Panc1 (cell line): ENCODE results near the gene SLCO4A1. TPM values are rescaled to one million over a fixed set of nuclear protein-coding genes. Genes with fewer than 3 reads are reported as not detected.
A peak's percentile ranks its signal among the peaks of the same experiment; 100 is the strongest.

ENCODE experiments used
- ATAC-seq: fragments of 200-7000 bp; cut with Tn5 transposase; 2 replicates; pipeline ENCODE4 v1.9.1; 2020; ENCODE audit warnings: mild to moderate bottlenecking, moderate library complexity
- BruUV-seq: library from RNA; stranded (reverse); fragments of 400-500 nt; replicated peaks from 2 replicates; lab custom pipeline; 2021; lab: Mats Ljungman, UMichigan
- CTCF ChIA-PET: fragments of 300-600 bp; sonication (Branson Sonifier 250); formaldehyde crosslinking; loops from one replicate; lab custom pipeline; 2022; ENCODE audit warnings: antibody characterized with exemption; lab: Charles Lee
- POLR2A ChIA-PET: fragments of 300-600 bp; sonication (Branson Sonifier 250); formaldehyde crosslinking; loops from one replicate; lab custom pipeline; 2022; ENCODE audit warnings: antibody characterized with exemption; lab: Charles Lee
- DNase-seq: peaks from one replicate; pipeline ENCODE4 v3.0.0-alpha.2; 2010; ENCODE audit warnings: low read depth, low spot score
- H3K27ac ChIP-seq: 2 replicates; pipeline ENCODE4 v1.5.1; 2011; ENCODE audit warnings: mild to moderate bottlenecking, low read length, inconsistent platforms
- H3K27me3 ChIP-seq: fragments of 200-500 bp; sonication (Bioruptor generic); 2 replicates; pipeline ENCODE4 v1.6.0; 2014; ENCODE audit warnings: low read length, inconsistent platforms; ENCODE audit not compliant: control insufficient read depth, insufficient read depth
- H3K36me3 ChIP-seq: fragments of 200-500 bp; sonication (Bioruptor generic); 2 replicates; pipeline ENCODE4 v1.5.1; 2014; ENCODE audit warnings: inconsistent platforms, mild to moderate bottlenecking, low read length, moderate library complexity; ENCODE audit not compliant: control insufficient read depth, insufficient read depth
- H3K4me1 ChIP-seq: 2 replicates; pipeline ENCODE4 v1.5.1; 2011; ENCODE audit warnings: inconsistent platforms, mild to moderate bottlenecking, low read length, moderate library complexity; ENCODE audit not compliant: control insufficient read depth, insufficient read depth
- H3K4me3 ChIP-seq, 2 experiments: 2 replicates each; pipeline ENCODE4 v1.5.1; 2011 to 2012; ENCODE audit warnings: low read depth in 2 of 2, low read length in 2 of 2, mild to moderate bottlenecking in 2 of 2, inconsistent platforms in 1 of 2, moderate library complexity in 1 of 2
- H3K9me3 ChIP-seq: fragments of 200-500 bp; sonication (Bioruptor generic); 2 replicates; pipeline ENCODE4 v1.5.1; 2014; ENCODE audit warnings: low read depth, mild to moderate bottlenecking, inconsistent platforms, low read length, moderate library complexity; ENCODE audit not compliant: control insufficient read depth, insufficient read depth
- CTCF ChIP-seq: fragments of 450-650 bp; IDR thresholded peaks from 2 replicates; pipeline ENCODE4 v1.5.1; 2017; ENCODE audit warnings: mild to moderate bottlenecking
- POLR2AphosphoS5 ChIP-seq: IDR thresholded peaks from 2 replicates; pipeline ENCODE4 v1.6.1; 2012; ENCODE audit warnings: mild to moderate bottlenecking, low read depth, low read length, moderate library complexity
- REST ChIP-seq, 2 experiments: IDR thresholded peaks; 2 replicates each; pipeline ENCODE4 v1.6.1; 2011 to 2012; ENCODE audit warnings: low read depth in 2 of 2, control low read depth in 1 of 2, low read length in 1 of 2, mild to moderate bottlenecking in 1 of 2, moderate library complexity in 1 of 2; ENCODE audit not compliant: insufficient read depth in 1 of 2
- SIN3A ChIP-seq: IDR thresholded peaks from 2 replicates; pipeline ENCODE4 v1.6.1; 2012; ENCODE audit warnings: low read depth, mild to moderate bottlenecking, low read length, moderate library complexity, borderline replicate concordance; ENCODE audit not compliant: insufficient read depth
- TCF7L2 ChIP-seq: IDR thresholded peaks from 2 replicates; pipeline ENCODE4 v1.6.1; 2011; ENCODE audit warnings: mild to moderate bottlenecking, low read depth, low read length, inconsistent platforms
- in situ Hi-C: cut with HindIII; loops from 2 replicates; pipeline ENCODE4 v1.10.0; 2016; ENCODE audit warnings: low sequenced_read_pairs, low pct_unique_long_range_greater_than_20kb
- intact Hi-C: fragments of 100-400 bp; cut with micrococcal nuclease; formaldehyde crosslinking; loops from one replicate; pipeline ENCODE4 v1.10.0; 2022; ENCODE audit not compliant: unreplicated experiment
- total RNA-seq: library from RNA; stranded (reverse); gene quantifications from one replicate; pipeline ENCODE4 v1.2.1, GENCODE V29; 2021; ENCODE audit not compliant: unreplicated experiment

SLCO4A1 gene
- total RNA-seq, 1 experiment from 2014 or later: 167 TPM

GRCh38 chr20:62649140-62649539, 6.8 kb downstream of the SLCO4A1 start:
- no peaks in the 10 kb centered on the region for H3K9me3 ChIP-seq
- POLR2A ChIA-PET: no interaction called here
- no peaks in the 10 kb centered on the region; the same call in none of the 2 replicates for H3K36me3 ChIP-seq
- no peak for ATAC-seq
- CTCF ChIA-PET: interaction anchor here (0.6 kb wide), 1 partner anchor 145 kb away, joined by 3 read pairs; no protein-coding TSS in a partner anchor
- H3K27ac ChIP-seq: peak overlapping the region; percentile 96
- H3K27me3 ChIP-seq: no peaks in the 10 kb centered on the region
- no peak for DNase-seq
- H3K4me3 ChIP-seq: no peak overlapping the region
- BruUV-seq: no TSS peak
- TF ChIP-seq SIN3A (no peak), REST (IDR thresholded peaks at IDR 0.05; ENCODE audit: insufficient read depth in 1 of 2, low read depth in 2 of 2, low read length in 1 of 2) (no peak), TCF7L2 (no peak), CTCF (no peak), POLR2AphosphoS5 (no peak)
- in situ Hi-C loops (no loop called here), intact Hi-C loops (no loop called here)
- peaks cover 96% of the 10 kb centered on the region for H3K4me1 ChIP-seq

GRCh38 chr20:62650551-62651284, 8.4 kb downstream of the SLCO4A1 start:
- Histone ChIP-seq H3K27ac (peak overlapping the region; percentile 96), H3K36me3 (no peaks in the 10 kb centered on the region; the same call in none of the 2 replicates), H3K27me3 (no peaks in the 10 kb centered on the region), H3K4me3 (peak overlapping the region in 1 of 2 experiments; percentile 32; a peak in 2 of 4 replicates), H3K9me3 (no peaks in the 10 kb centered on the region), H3K4me1 (peaks cover 95% of the 10 kb centered on the region)
- no TSS peak for BruUV-seq
- no peak for TF ChIP-seq SIN3A
- peak; percentile 71 for TF ChIP-seq TCF7L2
- ChIA-PET POLR2A (no interaction called here), CTCF (interaction anchor here (0.5 kb wide), 1 partner anchor 144 kb away, joined by 3 read pairs; no protein-coding TSS in a partner anchor)
- intact Hi-C loops (no loop called here), in situ Hi-C loops (no loop called here)
- ATAC-seq (no peak), DNase-seq (no peak)
